H9 (cell line): ENCODE data around the gene C9orf152. TPM values are rescaled to one million over a fixed set of nuclear protein-coding genes. Genes with fewer than 3 reads are reported as not detected.

Source experiments
- DNase-seq: peaks from one replicate; pipeline ENCODE4 v3.0.0-alpha.2; 2017
- H2AFZ ChIP-seq: one replicate; pipeline ENCODE4 v1.6.1; 2013; ENCODE audit warnings: mild to moderate bottlenecking, low read length, control low read depth, moderate library complexity
- H2AK5ac ChIP-seq: 2 replicates; pipeline ENCODE4 v1.6.1; 2013; ENCODE audit warnings: low read length, control low read depth, mixed read lengths; ENCODE audit not compliant: insufficient read length
- H2BK120ac ChIP-seq: one replicate; pipeline ENCODE4 v1.6.1; 2013; ENCODE audit warnings: low read depth, mild to moderate bottlenecking, low read length, control low read depth, inconsistent platforms; ENCODE audit not compliant: poor library complexity, severe bottlenecking
- H2BK12ac ChIP-seq: 2 replicates; pipeline ENCODE4 v1.6.1; 2013; ENCODE audit warnings: low read length, control low read depth, mixed read lengths, low read depth; ENCODE audit not compliant: insufficient read length
- H2BK15ac ChIP-seq: 2 replicates; pipeline ENCODE4 v1.6.1; 2013; ENCODE audit warnings: low read depth, low read length, control low read depth
- H2BK20ac ChIP-seq: one replicate; pipeline ENCODE4 v1.6.1; 2013; ENCODE audit warnings: low read depth, mild to moderate bottlenecking, low read length, control low read depth, inconsistent platforms; ENCODE audit not compliant: poor library complexity, severe bottlenecking
- H2BK5ac ChIP-seq: 2 replicates; pipeline ENCODE4 v1.6.1; 2013; ENCODE audit warnings: low read length, control low read depth, mixed read lengths; ENCODE audit not compliant: insufficient read length
- H3K14ac ChIP-seq: 2 replicates; pipeline ENCODE4 v1.6.1; 2013; ENCODE audit warnings: low read length, control low read depth; ENCODE audit not compliant: insufficient read depth
- H3K18ac ChIP-seq: 2 replicates; pipeline ENCODE4 v1.6.1; 2013; ENCODE audit warnings: low read depth, mild to moderate bottlenecking, mixed read lengths, low read length, control low read depth; ENCODE audit not compliant: insufficient read length
- H3K23ac ChIP-seq: 2 replicates; pipeline ENCODE4 v1.6.1; 2013; ENCODE audit warnings: low read length, control low read depth, mixed read lengths, low read depth; ENCODE audit not compliant: insufficient read length
- H3K23me2 ChIP-seq: 2 replicates; pipeline ENCODE4 v1.6.1; 2013; ENCODE audit warnings: low read depth, mild to moderate bottlenecking, mixed read lengths, low read length, control low read depth; ENCODE audit not compliant: insufficient read length, poor library complexity, severe bottlenecking
- H3K27ac ChIP-seq: 2 replicates; pipeline ENCODE4 v1.5.1; 2013; ENCODE audit warnings: low read length, control low read depth, mixed read lengths, low read depth; ENCODE audit not compliant: insufficient read length
- H3K27me3 ChIP-seq: 2 replicates; pipeline ENCODE4 v1.6.1; 2013; ENCODE audit warnings: low read length, control low read depth, inconsistent platforms; ENCODE audit not compliant: insufficient read depth
- H3K4ac ChIP-seq: 2 replicates; pipeline ENCODE4 v1.6.1; 2013; ENCODE audit warnings: low read depth, mild to moderate bottlenecking, control low read depth, inconsistent platforms, low read length, moderate library complexity
- H3K4me1 ChIP-seq: 2 replicates; pipeline ENCODE4 v1.6.1; 2013; ENCODE audit warnings: low read length, control low read depth, inconsistent platforms; ENCODE audit not compliant: insufficient read depth
- H3K4me2 ChIP-seq: 2 replicates; pipeline ENCODE4 v1.6.1; 2013; ENCODE audit warnings: low read length, control low read depth, mixed read lengths; ENCODE audit not compliant: insufficient read length, insufficient read depth
- H3K56ac ChIP-seq: 2 replicates; pipeline ENCODE4 v1.6.1; 2013; ENCODE audit warnings: low read depth, mild to moderate bottlenecking, mixed read lengths, low read length, control low read depth; ENCODE audit not compliant: insufficient read length
- H3K79me1 ChIP-seq: 2 replicates; pipeline ENCODE4 v1.6.1; 2013; ENCODE audit warnings: low read depth, mild to moderate bottlenecking, moderate library complexity, low read length, control low read depth, inconsistent platforms; ENCODE audit not compliant: insufficient read depth, poor library complexity, severe bottlenecking
- H3K79me2 ChIP-seq: 2 replicates; pipeline ENCODE4 v1.6.1; 2013; ENCODE audit warnings: low read length, control low read depth, inconsistent platforms; ENCODE audit not compliant: insufficient read depth
- H3K9ac ChIP-seq: 2 replicates; pipeline ENCODE4 v1.6.1; 2013; ENCODE audit warnings: low read length, control low read depth, mixed read lengths; ENCODE audit not compliant: insufficient read length; ENCODE audit errors: extremely low read depth
- H3K9me3 ChIP-seq: one replicate; pipeline ENCODE4 v1.6.1; 2013; ENCODE audit warnings: low read depth, low read length, inconsistent platforms; ENCODE audit not compliant: control insufficient read depth
- H3T11ph ChIP-seq: one replicate; pipeline ENCODE4 v1.6.1; 2013; ENCODE audit warnings: mild to moderate bottlenecking, low read length, control low read depth, inconsistent platforms
- H4K20me1 ChIP-seq: one replicate; pipeline ENCODE4 v1.6.1; 2013; ENCODE audit not compliant: control insufficient read depth, insufficient read length, insufficient read depth
- H4K5ac ChIP-seq: 2 replicates; pipeline ENCODE4 v1.6.1; 2013; ENCODE audit warnings: low read depth, mild to moderate bottlenecking, mixed read lengths, low read length, control low read depth; ENCODE audit not compliant: insufficient read length
- H4K8ac ChIP-seq: replicated peaks from 2 replicates; pipeline ENCODE4 v1.6.1; 2013; ENCODE audit warnings: low read length, control low read depth, mixed read lengths, low read depth; ENCODE audit not compliant: insufficient read length
- H4K91ac ChIP-seq: 2 replicates; pipeline ENCODE4 v1.6.1; 2013; ENCODE audit warnings: low read depth, mild to moderate bottlenecking, moderate library complexity, mixed read lengths, low read length, control low read depth; ENCODE audit not compliant: insufficient read length
- H3K27ac Mint-ChIP-seq, 3 experiments: 2 replicates in 2 of 3; 3 replicates in 1 of 3; pipeline ENCODE4 v1.8.0; 2020 to 2021; ENCODE audit warnings: mixed read lengths in 3 of 3, mild to moderate bottlenecking in 1 of 3, moderate library complexity in 1 of 3
- H3K27me3 Mint-ChIP-seq: 2 replicates; pipeline ENCODE4 v1.8.0; 2021; ENCODE audit warnings: low read depth, mild to moderate bottlenecking, moderate library complexity, mixed read lengths
- H3K36me3 Mint-ChIP-seq, 3 experiments: 2 replicates in 2 of 3; 3 replicates in 1 of 3; pipeline ENCODE4 v1.8.0; 2020 to 2021; ENCODE audit warnings: low read depth in 3 of 3, mixed read lengths in 3 of 3; ENCODE audit not compliant: insufficient read depth in 1 of 3
- H3K4me1 Mint-ChIP-seq, 2 experiments: 2 replicates each; pipeline ENCODE4 v1.8.0; 2020; ENCODE audit warnings: mixed read lengths in 2 of 2
- H3K4me3 Mint-ChIP-seq, 2 experiments: 2 replicates in 1 of 2; 3 replicates in 1 of 2; pipeline ENCODE4 v1.8.0; 2020 to 2021; ENCODE audit warnings: mild to moderate bottlenecking in 2 of 2, mixed read lengths in 2 of 2, moderate library complexity in 1 of 2
- H3K9me3 Mint-ChIP-seq, 2 experiments: 2 replicates in 1 of 2; 3 replicates in 1 of 2; pipeline ENCODE4 v1.8.0; 2020; ENCODE audit warnings: mild to moderate bottlenecking in 2 of 2, mixed read lengths in 2 of 2, moderate library complexity in 1 of 2
- CTCF ChIP-seq: fragments of 200-600 bp; sonication (generic); conservative IDR thresholded peaks from 3 replicates; pipeline ENCODE4 v1.8.0; 2021; ENCODE audit warnings: antibody characterized with exemption, mild to moderate bottlenecking
- whole genome bisulfite sequencing: extraction: QIAGEN DNeasy Blood & Tissue Kit; methylation state at CpG from one replicate; pipeline ENCODE4 v1.1.7; 2013; ENCODE audit warnings: missing lambda C conversion rate, low lambda C conversion rate, mixed read lengths; ENCODE audit not compliant: insufficient read length; ENCODE audit errors: extremely low coverage; 5-methylcytosine and 5-hydroxymethylcytosine counted together
- total RNA-seq: library from RNA; stranded (reverse); gene quantifications from 2 replicates; pipeline ENCODE4 v1.2.1, GENCODE V29; 2021

Gene C9orf152
- total RNA-seq, 1 experiment from 2014 or later: not detected

GRCh38 chr9:110214586-110215355, 6.8 kb upstream of the C9orf152 start:
- Histone ChIP-seq H3K23ac (no peak overlapping the region), H2BK15ac (no peak overlapping the region), H3K4me2 (no peak overlapping the region), H3K4me1 (no peaks in the 10 kb centered on the region), H3K27ac (no peak overlapping the region), H3K27me3 (no peaks in the 10 kb centered on the region), H3K18ac (no peak overlapping the region), H2AK5ac (no peak overlapping the region), H3K4ac (no peak overlapping the region), H4K8ac (no peak overlapping the region), H3K23me2 (no peaks in the 10 kb centered on the region), H2AFZ (no peak overlapping the region), H2BK5ac (no peak overlapping the region), H3K79me2 (no peaks in the 10 kb centered on the region), H3K56ac (no peak overlapping the region), H2BK12ac (no peak overlapping the region), H2BK120ac (no peak overlapping the region), H3K9ac (no peak overlapping the region), H4K20me1 (no peaks in the 10 kb centered on the region), H3K79me1 (no peaks in the 10 kb centered on the region), H3K14ac (no peak overlapping the region), H4K5ac (no peak overlapping the region), H3K9me3 (no peaks in the 10 kb centered on the region), H3T11ph (no peak overlapping the region), H2BK20ac (no peak overlapping the region), H4K91ac (no peak overlapping the region)
- WGBS: no CpG with 5 or more reads among the region's 2 CpGs
- no peak overlapping the region for H3K4me3 Mint-ChIP-seq
- no peak for TF ChIP-seq CTCF
- H3K27ac Mint-ChIP-seq: no peak overlapping the region
- H3K9me3 Mint-ChIP-seq: peaks cover 3% of the 10 kb centered on the region in 2 experiments; a peak in 4 of 5 replicates
- H3K4me1 Mint-ChIP-seq: 0 out of 4 replicates have a peak, but pooled peaks cover 0 to 1% of the 10 kb centered on the region in 2 experiments
- H3K27me3 Mint-ChIP-seq: peaks cover 3% of the 10 kb centered on the region; the same call in 1 of the 2 replicates
- no peak for DNase-seq
- peaks cover 0 to 6% (median 2%) of the 10 kb centered on the region in 3 experiments; a peak in 2 of 7 replicates for H3K36me3 Mint-ChIP-seq
